WTC11 (cell line): ENCODE data around the gene CGB7.
"Not testable (repeated sequence)": the region's sequence is repeated elsewhere in the genome, so short reads cannot be mapped to it uniquely, and the experiment has no call there.

ENCODE experiments used
- ESRRA ChIP-seq: sonication (generic); formaldehyde crosslinking; IDR thresholded peaks from 2 replicates; pipeline ENCODE4 v1.8.1; 2022; ENCODE audit warnings: mild to moderate bottlenecking, missing genetic modification reagents, borderline replicate concordance
- FOXK1 ChIP-seq: sonication (generic); formaldehyde crosslinking; IDR thresholded peaks from 2 replicates; pipeline ENCODE4 v1.8.0; 2022; ENCODE audit warnings: mild to moderate bottlenecking, moderate library complexity, missing genetic modification reagents
- FOXP1 ChIP-seq: sonication (generic); formaldehyde crosslinking; IDR thresholded peaks from 2 replicates; pipeline ENCODE4 v1.8.0; 2022; ENCODE audit warnings: missing genetic modification reagents, mild to moderate bottlenecking, moderate library complexity, borderline replicate concordance
- NFE2L1 ChIP-seq: sonication (generic); formaldehyde crosslinking; IDR thresholded peaks from 2 replicates; pipeline ENCODE4 v1.8.1; 2023; ENCODE audit warnings: missing genetic modification reagents
- RORB ChIP-seq: fragments of 250-450 bp; sonication (Bioruptor Pico); IDR thresholded peaks from 2 replicates; pipeline ENCODE4 v1.9.0; 2021; ENCODE audit warnings: mild to moderate bottlenecking
- SP1 ChIP-seq: sonication (generic); formaldehyde crosslinking; conservative IDR thresholded peaks from 2 replicates; pipeline ENCODE4 v1.8.1; 2022; ENCODE audit warnings: missing genetic modification reagents
- TP53 ChIP-seq: sonication (generic); formaldehyde crosslinking; IDR thresholded peaks from 2 replicates; pipeline ENCODE4 v1.8.1; 2023; ENCODE audit warnings: mild to moderate bottlenecking, missing genetic modification reagents
- ZNF232 ChIP-seq: sonication (generic); formaldehyde crosslinking; IDR thresholded peaks from 2 replicates; pipeline ENCODE4 v1.8.0; 2022; ENCODE audit warnings: mild to moderate bottlenecking, missing genetic modification reagents
- TF ChIP-seq, protein P1 (sequence below): fragments of 200-600 bp; IDR thresholded peaks from 2 replicates; pipeline ENCODE4 v1.8.0; 2022; ENCODE audit warnings: antibody characterized with exemption
- TF ChIP-seq, protein P2 (sequence below): sonication (generic); formaldehyde crosslinking; IDR thresholded peaks from 2 replicates; pipeline ENCODE4 v1.8.0; 2022; ENCODE audit warnings: mild to moderate bottlenecking, missing genetic modification reagents
- TF ChIP-seq, protein P3 (sequence below): fragments of 250-450 bp; sonication (Bioruptor Pico); IDR thresholded peaks from 2 replicates; pipeline ENCODE4 v2.1.2; 2022; ENCODE audit warnings: mild to moderate bottlenecking, moderate library complexity
- TF ChIP-seq, protein P4 (sequence below): fragments of 250-450 bp; sonication (Bioruptor Pico); IDR thresholded peaks from 2 replicates; pipeline ENCODE4 v1.9.0; 2021; ENCODE audit warnings: mild to moderate bottlenecking
- TF ChIP-seq, protein P5 (sequence below): sonication (generic); formaldehyde crosslinking; IDR thresholded peaks from 2 replicates; pipeline ENCODE4 v1.8.0; 2022; ENCODE audit warnings: mild to moderate bottlenecking, missing genetic modification reagents

DNA sequence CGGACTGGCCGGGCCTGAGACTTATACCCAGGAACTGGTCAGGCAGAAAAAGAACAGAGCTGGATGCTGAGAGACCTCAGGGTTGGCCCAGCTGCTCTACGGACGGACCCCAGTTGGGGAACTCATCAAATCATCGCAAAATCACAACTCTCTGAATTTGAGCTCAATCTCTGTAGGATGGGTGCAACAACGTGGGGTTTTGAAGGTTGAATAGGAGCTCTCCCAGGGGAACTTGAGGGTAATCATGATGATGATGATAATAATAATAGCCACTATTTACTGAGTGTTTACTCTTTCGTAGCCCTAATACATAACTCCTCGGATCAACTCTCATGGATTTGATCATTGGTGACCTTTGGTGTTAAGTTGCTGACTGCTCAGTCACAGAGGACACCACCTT lies 27.2 kb downstream of the CGB7 start:
- not testable (repeated sequence) for TF ChIP-seq ZNF232; NFE2L1 (CRISPR knock-in tag); ESRRA (CRISPR knock-in tag); SP1 (CRISPR knock-in tag); FOXP1 (CRISPR knock-in tag); FOXK1 (CRISPR knock-in tag); RORB (CRISPR knock-in tag); TP53 (CRISPR knock-in tag)
- TF ChIP-seq, protein P1, sequence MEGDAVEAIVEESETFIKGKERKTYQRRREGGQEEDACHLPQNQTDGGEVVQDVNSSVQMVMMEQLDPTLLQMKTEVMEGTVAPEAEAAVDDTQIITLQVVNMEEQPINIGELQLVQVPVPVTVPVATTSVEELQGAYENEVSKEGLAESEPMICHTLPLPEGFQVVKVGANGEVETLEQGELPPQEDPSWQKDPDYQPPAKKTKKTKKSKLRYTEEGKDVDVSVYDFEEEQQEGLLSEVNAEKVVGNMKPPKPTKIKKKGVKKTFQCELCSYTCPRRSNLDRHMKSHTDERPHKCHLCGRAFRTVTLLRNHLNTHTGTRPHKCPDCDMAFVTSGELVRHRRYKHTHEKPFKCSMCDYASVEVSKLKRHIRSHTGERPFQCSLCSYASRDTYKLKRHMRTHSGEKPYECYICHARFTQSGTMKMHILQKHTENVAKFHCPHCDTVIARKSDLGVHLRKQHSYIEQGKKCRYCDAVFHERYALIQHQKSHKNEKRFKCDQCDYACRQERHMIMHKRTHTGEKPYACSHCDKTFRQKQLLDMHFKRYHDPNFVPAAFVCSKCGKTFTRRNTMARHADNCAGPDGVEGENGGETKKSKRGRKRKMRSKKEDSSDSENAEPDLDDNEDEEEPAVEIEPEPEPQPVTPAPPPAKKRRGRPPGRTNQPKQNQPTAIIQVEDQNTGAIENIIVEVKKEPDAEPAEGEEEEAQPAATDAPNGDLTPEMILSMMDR = not testable (repeated sequence)
- TF ChIP-seq, protein P2, sequence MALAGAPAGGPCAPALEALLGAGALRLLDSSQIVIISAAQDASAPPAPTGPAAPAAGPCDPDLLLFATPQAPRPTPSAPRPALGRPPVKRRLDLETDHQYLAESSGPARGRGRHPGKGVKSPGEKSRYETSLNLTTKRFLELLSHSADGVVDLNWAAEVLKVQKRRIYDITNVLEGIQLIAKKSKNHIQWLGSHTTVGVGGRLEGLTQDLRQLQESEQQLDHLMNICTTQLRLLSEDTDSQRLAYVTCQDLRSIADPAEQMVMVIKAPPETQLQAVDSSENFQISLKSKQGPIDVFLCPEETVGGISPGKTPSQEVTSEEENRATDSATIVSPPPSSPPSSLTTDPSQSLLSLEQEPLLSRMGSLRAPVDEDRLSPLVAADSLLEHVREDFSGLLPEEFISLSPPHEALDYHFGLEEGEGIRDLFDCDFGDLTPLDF (CRISPR knock-in tag) = not testable (repeated sequence)
- TF ChIP-seq, protein P3, sequence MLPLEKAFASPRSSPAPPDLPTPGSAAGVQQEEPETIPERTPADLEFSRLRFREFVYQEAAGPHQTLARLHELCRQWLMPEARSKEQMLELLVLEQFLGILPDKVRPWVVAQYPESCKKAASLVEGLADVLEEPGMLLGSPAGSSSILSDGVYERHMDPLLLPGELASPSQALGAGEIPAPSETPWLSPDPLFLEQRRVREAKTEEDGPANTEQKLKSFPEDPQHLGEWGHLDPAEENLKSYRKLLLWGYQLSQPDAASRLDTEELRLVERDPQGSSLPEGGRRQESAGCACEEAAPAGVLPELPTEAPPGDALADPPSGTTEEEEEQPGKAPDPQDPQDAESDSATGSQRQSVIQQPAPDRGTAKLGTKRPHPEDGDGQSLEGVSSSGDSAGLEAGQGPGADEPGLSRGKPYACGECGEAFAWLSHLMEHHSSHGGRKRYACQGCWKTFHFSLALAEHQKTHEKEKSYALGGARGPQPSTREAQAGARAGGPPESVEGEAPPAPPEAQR = not testable (repeated sequence)
- TF ChIP-seq, protein P4, sequence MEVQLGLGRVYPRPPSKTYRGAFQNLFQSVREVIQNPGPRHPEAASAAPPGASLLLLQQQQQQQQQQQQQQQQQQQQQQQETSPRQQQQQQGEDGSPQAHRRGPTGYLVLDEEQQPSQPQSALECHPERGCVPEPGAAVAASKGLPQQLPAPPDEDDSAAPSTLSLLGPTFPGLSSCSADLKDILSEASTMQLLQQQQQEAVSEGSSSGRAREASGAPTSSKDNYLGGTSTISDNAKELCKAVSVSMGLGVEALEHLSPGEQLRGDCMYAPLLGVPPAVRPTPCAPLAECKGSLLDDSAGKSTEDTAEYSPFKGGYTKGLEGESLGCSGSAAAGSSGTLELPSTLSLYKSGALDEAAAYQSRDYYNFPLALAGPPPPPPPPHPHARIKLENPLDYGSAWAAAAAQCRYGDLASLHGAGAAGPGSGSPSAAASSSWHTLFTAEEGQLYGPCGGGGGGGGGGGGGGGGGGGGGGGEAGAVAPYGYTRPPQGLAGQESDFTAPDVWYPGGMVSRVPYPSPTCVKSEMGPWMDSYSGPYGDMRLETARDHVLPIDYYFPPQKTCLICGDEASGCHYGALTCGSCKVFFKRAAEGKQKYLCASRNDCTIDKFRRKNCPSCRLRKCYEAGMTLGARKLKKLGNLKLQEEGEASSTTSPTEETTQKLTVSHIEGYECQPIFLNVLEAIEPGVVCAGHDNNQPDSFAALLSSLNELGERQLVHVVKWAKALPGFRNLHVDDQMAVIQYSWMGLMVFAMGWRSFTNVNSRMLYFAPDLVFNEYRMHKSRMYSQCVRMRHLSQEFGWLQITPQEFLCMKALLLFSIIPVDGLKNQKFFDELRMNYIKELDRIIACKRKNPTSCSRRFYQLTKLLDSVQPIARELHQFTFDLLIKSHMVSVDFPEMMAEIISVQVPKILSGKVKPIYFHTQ = not testable (repeated sequence)
- TF ChIP-seq, protein P5, sequence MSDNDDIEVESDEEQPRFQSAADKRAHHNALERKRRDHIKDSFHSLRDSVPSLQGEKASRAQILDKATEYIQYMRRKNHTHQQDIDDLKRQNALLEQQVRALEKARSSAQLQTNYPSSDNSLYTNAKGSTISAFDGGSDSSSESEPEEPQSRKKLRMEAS (CRISPR knock-in tag) = not testable (repeated sequence)
